Measurements from ENCODE around the gene ELL2.

DNA sequence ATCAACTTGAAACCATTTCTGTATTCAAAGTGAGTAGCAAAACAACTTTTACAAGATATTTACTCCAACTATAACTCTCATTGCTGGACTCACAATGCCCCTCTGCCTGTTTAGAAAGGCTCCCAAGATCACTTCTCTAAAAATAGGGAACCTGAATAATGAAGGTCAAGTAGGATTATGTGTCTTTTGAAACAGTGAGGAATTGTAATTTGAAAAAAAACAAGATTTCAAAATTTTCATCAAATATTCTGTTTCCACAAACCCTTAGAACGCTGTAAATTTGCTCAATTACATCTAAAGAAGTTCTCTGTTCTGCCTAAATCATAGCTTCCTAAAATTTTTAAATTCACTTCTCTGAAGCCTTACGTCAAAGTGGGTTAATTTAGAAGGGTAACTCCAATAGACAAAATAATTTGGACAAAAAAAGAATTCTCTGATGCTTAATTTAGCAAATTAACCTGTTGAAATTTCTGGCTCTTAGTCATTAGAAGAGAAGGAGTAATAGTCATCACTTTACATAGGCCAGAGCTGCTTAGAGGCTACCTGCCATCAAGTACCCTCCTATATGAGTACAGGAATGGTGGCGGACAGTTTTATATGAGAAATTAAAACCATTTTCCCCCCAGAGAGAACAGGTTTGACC is 4.0 kb downstream of the ELL2 start:
- TF ChIP-seq, protein P1, sequence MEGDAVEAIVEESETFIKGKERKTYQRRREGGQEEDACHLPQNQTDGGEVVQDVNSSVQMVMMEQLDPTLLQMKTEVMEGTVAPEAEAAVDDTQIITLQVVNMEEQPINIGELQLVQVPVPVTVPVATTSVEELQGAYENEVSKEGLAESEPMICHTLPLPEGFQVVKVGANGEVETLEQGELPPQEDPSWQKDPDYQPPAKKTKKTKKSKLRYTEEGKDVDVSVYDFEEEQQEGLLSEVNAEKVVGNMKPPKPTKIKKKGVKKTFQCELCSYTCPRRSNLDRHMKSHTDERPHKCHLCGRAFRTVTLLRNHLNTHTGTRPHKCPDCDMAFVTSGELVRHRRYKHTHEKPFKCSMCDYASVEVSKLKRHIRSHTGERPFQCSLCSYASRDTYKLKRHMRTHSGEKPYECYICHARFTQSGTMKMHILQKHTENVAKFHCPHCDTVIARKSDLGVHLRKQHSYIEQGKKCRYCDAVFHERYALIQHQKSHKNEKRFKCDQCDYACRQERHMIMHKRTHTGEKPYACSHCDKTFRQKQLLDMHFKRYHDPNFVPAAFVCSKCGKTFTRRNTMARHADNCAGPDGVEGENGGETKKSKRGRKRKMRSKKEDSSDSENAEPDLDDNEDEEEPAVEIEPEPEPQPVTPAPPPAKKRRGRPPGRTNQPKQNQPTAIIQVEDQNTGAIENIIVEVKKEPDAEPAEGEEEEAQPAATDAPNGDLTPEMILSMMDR (IDR thresholded peaks at IDR 0.05), result no peak
- no peak for TF ChIP-seq EZH2 (IDR thresholded peaks at IDR 0.05; ENCODE audit: borderline replicate concordance, insufficient read depth, low read depth, low read length, poor library complexity, severe bottlenecking)
